Stimulated activated CD4-positive, alpha-beta T cell treated with anti-CD3 and anti-CD28 coated beads, TNF-alpha, amount 100 ng/mL, for 24 hours (primary cell): ENCODE results near the gene TIMM23B.
"Not testable (repeated sequence)": the region's sequence is repeated elsewhere in the genome, so short reads cannot be mapped to it uniquely, and the experiment has no call there.

ENCODE experiments used
- DNase-seq, 3 experiments: peaks; one replicate each; pipeline ENCODE4 v3.0.0-alpha.2; 2020; ENCODE audit warnings: low read depth in 3 of 3

The TIMM23B gene

DNA sequence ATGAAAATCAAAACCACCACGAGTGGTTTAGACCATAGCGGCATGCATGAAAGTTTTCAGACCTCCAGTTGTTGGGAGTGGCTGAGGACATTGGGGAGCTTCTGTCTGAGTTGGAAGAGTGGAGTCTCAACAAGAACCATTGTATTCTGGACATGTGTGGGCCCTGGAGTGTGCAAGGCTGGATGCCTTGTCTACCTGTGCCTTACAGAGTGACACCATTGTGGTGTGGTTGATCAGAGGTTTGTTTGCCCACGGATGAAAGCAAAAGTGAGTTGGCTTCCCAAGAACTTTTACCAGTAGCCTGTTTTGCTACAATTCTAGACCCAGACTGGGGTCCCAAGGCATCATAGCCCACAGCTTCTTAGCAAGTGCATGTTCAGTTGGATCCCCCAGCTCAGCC, 35.9 kb downstream of the TIMM23B start:
- DNase-seq, result not testable (repeated sequence)

DNA sequence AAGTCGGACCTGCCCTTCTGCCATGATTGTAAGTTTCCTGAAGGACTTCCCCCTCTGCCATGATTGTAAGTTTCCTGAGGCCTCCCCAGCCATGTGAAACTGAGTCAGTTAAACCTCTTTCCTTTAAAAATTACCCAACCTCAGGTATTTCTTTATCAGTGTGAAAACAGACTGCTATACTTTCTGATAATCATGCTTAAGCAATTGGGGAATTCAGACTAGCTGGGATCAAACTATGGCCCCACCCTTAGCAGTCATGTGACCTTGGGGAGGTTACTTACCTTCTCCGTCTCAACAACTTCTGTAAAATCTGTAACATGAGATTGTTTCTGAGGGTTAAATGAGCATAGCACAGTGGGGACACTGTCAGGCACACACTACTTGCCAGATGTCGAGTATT, 45.4 kb downstream of the TIMM23B start:
- DNase-seq, result not testable (repeated sequence)

DNA sequence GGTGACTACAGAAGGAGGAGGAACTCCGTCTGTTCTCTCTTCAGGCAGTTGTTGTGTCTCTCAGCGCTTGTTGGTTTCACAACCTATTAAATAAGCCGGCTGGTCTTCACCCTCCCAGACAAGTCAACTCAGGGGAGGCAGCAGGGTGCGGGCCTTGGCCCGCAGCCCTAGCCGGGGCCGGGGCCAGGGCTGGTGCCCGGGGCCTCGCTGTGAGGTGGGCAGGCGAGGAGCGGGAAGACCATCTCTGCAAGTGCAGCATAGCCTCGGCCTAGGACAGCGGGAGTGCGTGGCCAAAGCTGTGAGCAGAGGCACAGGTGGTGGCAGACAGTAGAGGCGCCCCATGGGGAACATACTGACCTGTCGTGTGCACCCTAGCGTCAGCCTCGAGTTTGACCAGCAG, 46.5 kb downstream of the TIMM23B start, which contains the start of gene AGAP6:
AGAP6 (plus strand) TSS at position 31 of the 400 bp plus-strand sequence; CDS start at position 341, 310 bp downstream.
- DNase-seq, result not testable (repeated sequence)

DNA sequence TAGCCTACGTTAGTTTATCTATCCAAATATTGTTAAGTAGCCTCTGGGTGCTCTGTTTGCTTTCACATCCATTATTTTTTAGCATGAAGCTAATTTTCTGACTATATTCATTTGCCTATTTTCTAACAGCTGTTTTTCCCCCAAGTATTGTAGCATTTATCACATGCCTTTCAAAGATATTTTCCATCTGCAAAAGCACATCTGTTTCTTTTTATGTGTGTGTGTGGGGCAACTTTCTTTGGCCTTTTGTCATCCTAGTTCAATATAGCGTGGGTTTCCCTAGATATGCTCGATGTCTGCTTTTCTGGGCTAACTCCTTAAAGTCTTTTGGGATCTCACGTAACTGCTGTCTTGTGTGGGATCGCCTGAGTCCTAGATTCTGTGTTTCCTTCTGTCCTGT, 53.5 kb downstream of the TIMM23B start:
- DNase-seq, result not testable (repeated sequence)

DNA sequence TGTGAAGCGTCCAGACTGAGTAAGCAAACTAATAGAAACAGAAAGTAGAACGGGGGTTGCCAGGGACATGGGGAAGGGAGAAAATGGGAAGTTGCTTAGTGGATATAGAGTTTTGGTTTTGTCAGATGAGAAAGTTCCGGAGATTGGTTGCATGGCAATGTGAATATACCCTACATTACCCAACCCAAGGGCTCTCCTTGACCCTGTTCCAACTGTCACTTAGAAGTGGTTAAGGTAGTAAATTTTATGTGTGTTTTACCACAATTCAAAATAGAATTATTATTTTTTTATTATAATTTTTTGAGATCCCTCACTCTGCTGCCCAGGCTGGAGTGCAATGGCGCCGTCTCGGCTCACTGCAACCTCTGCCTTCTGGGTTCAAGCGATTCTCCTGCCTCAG, 72.2 kb downstream of the TIMM23B start:
- DNase-seq, result not testable (repeated sequence)

DNA sequence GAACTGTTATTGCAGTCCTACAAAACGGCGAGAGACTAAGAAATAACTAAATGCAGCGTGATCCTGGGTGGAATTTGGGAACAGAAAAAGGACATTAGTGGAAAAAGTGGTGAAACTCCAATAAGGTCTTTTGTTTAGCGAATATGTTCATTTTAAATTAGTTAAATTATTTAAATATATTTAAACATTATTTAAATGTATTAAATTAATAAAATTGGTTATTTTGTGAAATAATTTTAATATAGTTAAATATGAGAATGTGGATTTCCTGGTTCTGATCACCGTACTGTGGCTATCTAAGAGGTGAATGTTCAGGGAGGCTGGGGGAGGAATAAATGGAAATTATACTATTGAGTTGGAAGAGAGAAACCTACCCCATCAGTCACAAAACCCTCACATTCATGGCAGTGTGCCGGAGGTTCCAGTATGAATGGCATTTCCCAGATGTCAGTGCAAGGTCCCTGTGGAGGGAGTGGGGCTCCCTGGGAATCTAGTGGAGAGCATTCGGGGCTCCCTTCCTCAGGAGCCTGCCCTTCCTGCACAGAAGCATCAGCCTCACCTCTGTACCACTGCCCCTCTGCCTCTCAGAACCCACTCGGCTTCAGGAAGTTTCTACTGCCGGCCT, 73.9 kb downstream of the TIMM23B start:
- not testable (repeated sequence) for DNase-seq

DNA sequence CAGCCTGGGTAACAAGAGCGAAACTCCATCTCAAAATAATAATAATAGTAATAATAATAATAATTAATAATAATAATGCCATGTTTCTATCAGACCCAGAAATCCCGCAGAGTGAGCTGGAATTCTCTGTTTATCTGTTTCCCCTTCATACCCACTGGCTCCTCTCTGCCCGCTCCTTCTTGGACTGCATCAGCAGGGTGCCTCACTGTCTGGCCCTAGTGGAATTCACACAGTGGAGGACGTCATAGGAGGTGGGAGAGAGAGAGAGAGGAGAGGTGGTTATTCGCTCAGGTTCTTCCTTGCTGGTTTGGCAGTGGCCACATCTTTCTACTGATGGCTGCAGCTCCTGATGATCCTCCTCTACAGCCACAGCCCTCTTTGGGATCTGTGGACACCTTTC, 75.1 kb downstream of the TIMM23B start:
- DNase-seq, result not testable (repeated sequence)

DNA sequence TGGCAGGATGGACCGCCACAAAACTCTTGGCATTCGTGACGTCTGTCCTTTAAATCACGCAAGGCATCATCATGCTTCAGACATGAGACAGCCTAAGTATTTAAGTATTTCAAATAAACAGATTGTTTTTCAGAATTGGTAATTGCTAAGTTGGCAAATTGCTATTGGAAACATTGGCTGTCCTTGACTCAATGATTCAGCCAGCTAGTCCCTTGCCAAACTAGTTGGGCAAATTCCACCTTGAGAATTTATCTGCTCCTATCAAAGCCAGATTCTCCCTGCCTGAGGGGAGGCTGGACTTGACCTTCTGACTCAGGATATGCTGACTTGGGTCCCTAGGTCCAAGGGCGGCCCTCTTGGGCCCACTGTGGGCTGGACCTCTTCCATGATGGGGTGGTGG, 75.8 kb downstream of the TIMM23B start:
- not testable (repeated sequence) for DNase-seq

DNA sequence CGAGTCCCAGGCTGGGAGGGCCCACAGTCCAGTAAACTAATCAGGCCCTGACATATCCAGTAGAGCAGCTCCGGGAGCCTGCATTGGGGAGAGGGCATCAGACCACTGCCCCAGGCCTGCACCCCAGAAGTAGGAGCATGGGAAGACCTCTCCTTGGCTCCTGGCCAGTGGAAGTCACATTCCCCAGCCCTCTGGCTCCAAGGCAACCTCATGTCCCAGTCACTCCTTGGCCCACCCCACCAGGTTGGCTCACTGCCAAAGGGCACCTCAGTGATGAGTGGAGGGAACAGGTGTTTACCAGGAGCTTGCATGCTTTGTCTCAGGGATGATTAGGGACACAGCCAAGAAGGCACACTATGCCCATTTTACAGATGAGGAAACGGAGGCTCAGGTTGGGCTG, 77.4 kb downstream of the TIMM23B start:
- not testable (repeated sequence) for DNase-seq

DNA sequence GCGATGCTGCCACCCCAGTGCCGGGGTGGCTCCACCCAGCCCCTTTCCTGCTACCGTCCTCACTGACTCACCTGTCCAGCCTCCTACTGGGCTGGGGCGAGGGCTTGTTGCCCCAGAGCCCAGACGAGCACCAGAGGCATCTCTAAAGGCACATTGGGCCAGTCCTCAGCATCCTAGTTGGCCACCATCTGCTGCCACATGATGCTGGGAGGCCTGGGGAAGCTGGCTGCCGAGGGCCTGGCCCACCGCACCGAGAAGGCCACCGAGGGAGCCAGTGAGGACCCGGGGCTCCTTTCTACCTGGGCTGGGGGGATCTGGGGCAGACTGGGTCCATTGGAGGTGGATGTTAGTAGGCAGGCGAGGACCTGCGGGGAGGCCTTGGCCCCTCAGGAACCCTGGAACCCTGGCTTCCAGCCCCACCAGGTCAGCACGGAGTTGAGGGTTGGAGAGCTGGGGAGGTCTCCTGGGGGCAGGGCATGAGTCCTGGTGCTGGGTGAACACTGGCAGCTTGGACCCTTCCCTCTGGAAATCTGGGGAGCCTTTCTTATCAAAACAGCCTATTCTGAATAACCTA, 78.7 kb downstream of the TIMM23B start:
- not testable (repeated sequence) for DNase-seq

DNA sequence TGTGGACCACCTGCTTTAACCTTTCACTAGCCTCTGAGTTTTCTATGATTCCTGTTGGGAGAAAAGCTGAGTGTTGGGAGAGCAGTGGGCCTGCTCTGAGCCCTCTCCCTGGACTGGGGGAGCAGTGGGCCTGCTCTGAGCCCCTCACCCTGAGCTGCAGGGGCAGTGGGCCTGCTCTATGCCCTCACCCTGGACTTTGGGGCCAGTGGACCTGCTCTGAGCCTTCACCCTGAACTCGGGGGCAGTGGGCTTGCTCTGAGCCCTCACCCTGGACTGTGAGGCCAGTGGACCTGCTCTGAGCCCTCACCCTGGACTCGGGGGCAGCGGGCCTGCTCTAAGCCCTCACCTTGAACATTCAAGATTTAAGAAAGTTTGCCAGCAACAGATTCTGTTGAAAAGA, 79.8 kb downstream of the TIMM23B start:
- DNase-seq, result no peak
